Testis (tissue), 2 donors: ENCODE measurements around the gene NOP16.

Experiments
- CTCF ChIP-seq, 3 experiments: fragments of 450-650 bp in 2 of 3; fragments of 200-600 bp in 1 of 3; sonication (generic) in 1 of 3; IDR thresholded peaks; one replicate each; pipeline ENCODE4 v1.5.1; 2016 to 2019; ENCODE audit warnings: antibody characterized with exemption in 3 of 3, mild to moderate bottlenecking in 2 of 3, moderate library complexity in 1 of 3
- POLR2A ChIP-seq: fragments of 450-650 bp; IDR thresholded peaks from one replicate; pipeline ENCODE4 v1.6.1; 2017; ENCODE audit warnings: antibody characterized with exemption, mild to moderate bottlenecking, moderate library complexity

DNA sequence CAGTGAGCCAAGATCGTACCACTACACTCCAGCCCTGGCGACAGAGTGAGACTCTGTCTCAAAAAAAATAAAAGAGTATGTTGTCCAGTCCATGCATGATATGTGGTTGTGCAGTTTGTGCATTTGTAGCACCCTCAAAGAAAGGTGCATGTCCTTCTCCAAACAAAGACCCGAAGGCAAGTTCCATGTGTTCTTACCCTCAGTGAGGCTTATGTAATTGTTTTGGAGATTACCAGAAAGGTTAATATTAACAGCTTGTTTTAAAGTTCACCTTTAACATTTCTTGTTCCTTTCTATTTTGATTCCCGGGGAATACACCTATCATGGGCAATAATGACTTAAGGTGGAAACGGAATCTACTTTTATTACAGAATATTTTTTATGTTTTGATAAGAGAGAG lies 49.1 kb downstream of the NOP16 start:
- TF ChIP-seq CTCF (IDR thresholded peaks at IDR 0.05) (no peak), POLR2A (no peak)
